Psoas muscle (tissue), 8 donors: Measurements from ENCODE around the gene AKNA. TPM values are rescaled to one million over a fixed set of nuclear protein-coding genes. Genes with fewer than 3 reads are reported as not detected.

Experiments used
- ATAC-seq, 4 donors: fragments of 200-7000 bp; cut with Tn5 transposase; one replicate each; pipeline ENCODE4 v1.9.1; 2020; ENCODE audit warnings: moderate library complexity in 3 of 4, mild to moderate bottlenecking in 2 of 4
- DNase-seq, 2 donors: peaks; one replicate each; pipeline ENCODE4 v3.0.0-alpha.2; 2020
- H3K27ac ChIP-seq: fragments of 200-600 bp; one replicate; pipeline ENCODE4 v1.8.0; 2022
- H3K27me3 ChIP-seq, 3 donors: fragments of 200-600 bp in 1 of 3; one replicate each; pipeline versions ENCODE4 v1.6.1 to v1.8.0; 2013 to 2022; ENCODE audit warnings: low read length in 2 of 3, mild to moderate bottlenecking in 2 of 3, moderate library complexity in 1 of 3; ENCODE audit not compliant: insufficient read depth in 3 of 3
- H3K36me3 ChIP-seq, 2 donors: fragments of 200-600 bp in 1 of 2; one replicate each; pipeline versions ENCODE4 v1.6.1 to v1.8.0; 2013 to 2022; ENCODE audit warnings: low read depth in 1 of 2, mild to moderate bottlenecking in 1 of 2, moderate library complexity in 1 of 2; ENCODE audit not compliant: insufficient read depth in 1 of 2
- H3K4me1 ChIP-seq: fragments of 200-600 bp; one replicate; pipeline ENCODE4 v1.8.0; 2022
- H3K4me3 ChIP-seq: fragments of 200-600 bp; one replicate; pipeline ENCODE4 v1.8.0; 2022; ENCODE audit warnings: mild to moderate bottlenecking
- H3K9me3 ChIP-seq: fragments of 200-600 bp; one replicate; pipeline ENCODE4 v1.8.0; 2022
- CTCF ChIP-seq: fragments of 200-600 bp; IDR thresholded peaks from one replicate; pipeline ENCODE4 v1.8.0; 2022; ENCODE audit warnings: antibody characterized with exemption
- WGBS, 3 donors: extraction: QIAGEN DNeasy Blood & Tissue Kit; methylation state at CpG; one replicate each; pipeline versions ENCODE4 v1.1.6 to v1.1.7; 2013; 5-methylcytosine and 5-hydroxymethylcytosine counted together
- intact Hi-C, 2 donors: fragments of 100-400 bp; cut with DNase I; formaldehyde crosslinking; loops; one replicate each; pipeline versions ENCODE4 v1.11.0 to v1.14.2; 2022
- polyA plus RNA-seq, 3 donors: library from polyadenylated mRNA; stranded (reverse); fragments of 200-250 nt; gene quantifications; one replicate each; pipeline ENCODE4 v1.2.3, GENCODE V29; 2013
- total RNA-seq, 4 donors: library from RNA; stranded (reverse); fragmentation: NEBNext Ultra II Directional in 2 of 4; extraction: Animal tissue kit (Norgen Biotek cat#: 25700) in 2 of 4; gene quantifications; one replicate each; pipeline versions ENCODE4 v1.2.1 to v1.2.4, GENCODE V29; 2021 to 2023
- donor health status: healthy with polysubstance abuse.
- donor health status: DM: no; HTN: no; CAD: no; lungs with moderate emphysema.
- donor health status: Bipolar disorder and iron deficiency.
- donor health status: healthy.
- donor health status: DM: yes; HTN: yes; CAD: no.
- donor health status: DM: no; HTN: no; CAD: no.
- donor health status: DM: no; HTN: no; CAD: no.
- donor health status: DM: yes; HTN: yes; CAD: no.

The AKNA gene
- total and polyA plus RNA-seq, 7 donors: 1.5 to 3.9 (median 2.3) TPM

- H3K9me3 ChIP-seq: no peaks in the 10 kb centered on the region
- no peak overlapping the region for H3K4me3 ChIP-seq
- no peaks in the 10 kb centered on the region for H3K27me3 ChIP-seq
- WGBS, 3 donors: 73 to 79% (median 73%) methylated on average over 5 of the region's 5 CpGs
- intact Hi-C loops: no loop called here
- DNase-seq: no peak
- H3K4me1 ChIP-seq: no peaks in the 10 kb centered on the region
- no peak for TF ChIP-seq CTCF
- H3K27ac ChIP-seq: no peak overlapping the region
- no peaks in the 10 kb centered on the region for H3K36me3 ChIP-seq
- ATAC-seq: no peak
Measured at GRCh38 chr9:114416290-114416689, 28.5 kb upstream of the AKNA start.

- intact Hi-C loops: no loop called here
- no peak overlapping the region for H3K27ac ChIP-seq
- ATAC-seq: no peak
Measured at GRCh38 chr9:114414346-114414745, 26.6 kb upstream of the AKNA start.

GRCh38 chr9:114413861-114414301, 26.1 kb upstream of the AKNA start:
- WGBS, 3 donors: 42 to 53% (median 47%) methylated on average over 5 of the region's 5 CpGs
- ATAC-seq: no peak
- DNase-seq: no peak
- Histone ChIP-seq H3K4me3 (no peak overlapping the region), H3K9me3 (no peaks in the 10 kb centered on the region), H3K27me3 (no peaks in the 10 kb centered on the region), H3K36me3 (no peaks in the 10 kb centered on the region), H3K27ac (no peak overlapping the region), H3K4me1 (no peaks in the 10 kb centered on the region)
- no peak for TF ChIP-seq CTCF
- intact Hi-C loops: no loop called here

More at GRCh38 chr9:114414346-114414745, 26.6 kb upstream of the AKNA start:
- no peak for DNase-seq
- Histone ChIP-seq H3K4me1 (no peaks in the 10 kb centered on the region), H3K4me3 (no peak overlapping the region), H3K36me3 (no peaks in the 10 kb centered on the region), H3K27me3 (no peaks in the 10 kb centered on the region), H3K9me3 (no peaks in the 10 kb centered on the region)
- WGBS, 3 donors: 39 to 50% (median 41%) methylated on average over 2 of the region's 2 CpGs
- TF ChIP-seq CTCF: no peak

GRCh38 chr9:114412048-114412683, 24.4 kb upstream of the AKNA start:
- no peak for TF ChIP-seq CTCF
- DNase-seq: no peak
- intact Hi-C loops: no loop called here

GRCh38 chr9:114411452-114411851, 23.7 kb upstream of the AKNA start:
- H3K36me3 ChIP-seq: no peaks in the 10 kb centered on the region
- H3K27ac ChIP-seq: no peak overlapping the region
- H3K4me1 ChIP-seq: no peaks in the 10 kb centered on the region
- ATAC-seq (no peak), DNase-seq (no peak)
- no peaks in the 10 kb centered on the region for H3K9me3 ChIP-seq
- no peak for TF ChIP-seq CTCF
- no peaks in the 10 kb centered on the region for H3K27me3 ChIP-seq
- intact Hi-C loops: no loop called here
- H3K4me3 ChIP-seq: no peak overlapping the region
- WGBS, 3 donors: 89 to 94% (median 90%) methylated on average over 6 of the region's 6 CpGs

More at GRCh38 chr9:114412048-114412683, 24.4 kb upstream of the AKNA start:
- no peak for ATAC-seq
- 84 to 92% (median 90%) methylated on average over 12 of the region's 12 CpGs for WGBS, 3 donors
- Histone ChIP-seq H3K27ac (no peak overlapping the region), H3K36me3 (no peaks in the 10 kb centered on the region), H3K9me3 (no peaks in the 10 kb centered on the region), H3K27me3 (no peaks in the 10 kb centered on the region), H3K4me1 (no peaks in the 10 kb centered on the region), H3K4me3 (no peak overlapping the region)
